ENCODE data around the gene LYRM4.
"Not testable (repeated sequence)": the region's sequence is repeated elsewhere in the genome, so short reads cannot be mapped to it uniquely, and the experiment has no call there.

LYRM4 gene

DNA sequence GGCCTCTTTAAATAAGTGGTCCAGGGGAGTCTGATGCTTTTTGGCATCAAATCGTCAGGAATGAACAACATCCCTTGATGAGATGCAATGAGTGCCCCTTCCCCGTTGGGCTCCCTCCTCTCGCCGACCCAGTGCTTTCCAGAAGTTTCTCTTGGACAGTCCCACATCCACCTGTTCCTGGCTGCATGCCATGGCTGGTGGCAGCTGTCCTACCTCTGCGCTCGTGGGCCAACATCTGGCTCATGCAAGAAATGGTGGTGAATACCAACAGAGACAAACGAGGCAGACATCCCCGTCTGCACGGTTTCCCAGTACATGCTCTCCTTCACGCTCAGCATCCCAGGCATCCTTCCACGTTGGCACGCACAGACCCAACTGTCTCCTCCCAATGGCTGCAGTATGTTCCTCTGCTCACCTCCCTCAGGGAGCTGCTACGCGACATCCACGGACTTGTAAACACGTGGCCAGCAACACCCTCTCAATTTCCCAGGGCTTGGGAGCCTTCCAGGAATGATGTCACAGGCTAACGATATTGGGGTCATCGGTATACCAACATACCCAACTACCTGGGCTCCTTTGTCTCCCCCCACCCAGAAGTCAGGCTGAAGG, 138.1 kb downstream of the LYRM4 start:
- TF ChIP-seq, protein P1, sequence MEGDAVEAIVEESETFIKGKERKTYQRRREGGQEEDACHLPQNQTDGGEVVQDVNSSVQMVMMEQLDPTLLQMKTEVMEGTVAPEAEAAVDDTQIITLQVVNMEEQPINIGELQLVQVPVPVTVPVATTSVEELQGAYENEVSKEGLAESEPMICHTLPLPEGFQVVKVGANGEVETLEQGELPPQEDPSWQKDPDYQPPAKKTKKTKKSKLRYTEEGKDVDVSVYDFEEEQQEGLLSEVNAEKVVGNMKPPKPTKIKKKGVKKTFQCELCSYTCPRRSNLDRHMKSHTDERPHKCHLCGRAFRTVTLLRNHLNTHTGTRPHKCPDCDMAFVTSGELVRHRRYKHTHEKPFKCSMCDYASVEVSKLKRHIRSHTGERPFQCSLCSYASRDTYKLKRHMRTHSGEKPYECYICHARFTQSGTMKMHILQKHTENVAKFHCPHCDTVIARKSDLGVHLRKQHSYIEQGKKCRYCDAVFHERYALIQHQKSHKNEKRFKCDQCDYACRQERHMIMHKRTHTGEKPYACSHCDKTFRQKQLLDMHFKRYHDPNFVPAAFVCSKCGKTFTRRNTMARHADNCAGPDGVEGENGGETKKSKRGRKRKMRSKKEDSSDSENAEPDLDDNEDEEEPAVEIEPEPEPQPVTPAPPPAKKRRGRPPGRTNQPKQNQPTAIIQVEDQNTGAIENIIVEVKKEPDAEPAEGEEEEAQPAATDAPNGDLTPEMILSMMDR (IDR thresholded peaks at IDR 0.05; ENCODE audit: poor library complexity, severe bottlenecking), result no peak
- Histone ChIP-seq H3K27ac (ENCODE audit: poor library complexity, severe bottlenecking) (no peak overlapping the region), H3K9me3 (ENCODE audit: severe bottlenecking) (no peaks in the 10 kb centered on the region), H3K27me3 (ENCODE audit: insufficient read depth, poor library complexity, severe bottlenecking) (no peaks in the 10 kb centered on the region), H3K36me3 (ENCODE audit: low read depth) (no peaks in the 10 kb centered on the region), H3K4me3 (ENCODE audit: severe bottlenecking) (no peak overlapping the region), H3K4me1 (ENCODE audit: insufficient read depth, poor library complexity, severe bottlenecking) (peaks cover 18% of the 10 kb centered on the region)
- no peak for DNase-seq (ENCODE audit: low spot score)
- ATAC-seq (ENCODE audit: low read depth), result no peak

DNA sequence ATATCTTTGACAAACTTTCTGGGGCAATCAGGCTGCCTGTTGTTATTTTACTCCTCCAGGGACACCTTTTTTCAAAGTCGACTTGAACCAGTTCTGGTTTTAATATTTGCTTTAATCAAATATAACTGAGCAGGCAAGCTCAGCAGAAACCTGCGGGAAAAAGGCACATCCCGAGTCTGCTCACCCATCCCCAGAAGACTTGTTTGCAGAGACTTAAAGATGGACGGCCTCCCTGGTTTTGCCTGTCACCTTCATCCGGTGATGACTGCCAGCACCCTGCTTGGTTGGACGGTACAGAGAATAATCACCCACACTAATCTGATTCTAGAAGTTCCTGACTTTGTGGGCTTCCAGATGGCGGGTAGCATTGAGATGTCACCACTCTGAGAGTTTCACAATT, 138.8 kb downstream of the LYRM4 start:
- no peak overlapping the region for H3K27ac ChIP-seq (ENCODE audit: poor library complexity, severe bottlenecking)
- no peak overlapping the region for H3K4me3 ChIP-seq (ENCODE audit: severe bottlenecking)
- TF ChIP-seq, protein P1 (IDR thresholded peaks at IDR 0.05; ENCODE audit: poor library complexity, severe bottlenecking), result no peak
- H3K27me3 ChIP-seq (ENCODE audit: insufficient read depth, poor library complexity, severe bottlenecking), result no peaks in the 10 kb centered on the region
- no peaks in the 10 kb centered on the region for H3K36me3 ChIP-seq (ENCODE audit: low read depth)
- ATAC-seq (ENCODE audit: low read depth) (no peak), DNase-seq (ENCODE audit: low spot score) (no peak)
- no peaks in the 10 kb centered on the region for H3K9me3 ChIP-seq (ENCODE audit: severe bottlenecking)
- peaks cover 18% of the 10 kb centered on the region for H3K4me1 ChIP-seq (ENCODE audit: insufficient read depth, poor library complexity, severe bottlenecking)

DNA sequence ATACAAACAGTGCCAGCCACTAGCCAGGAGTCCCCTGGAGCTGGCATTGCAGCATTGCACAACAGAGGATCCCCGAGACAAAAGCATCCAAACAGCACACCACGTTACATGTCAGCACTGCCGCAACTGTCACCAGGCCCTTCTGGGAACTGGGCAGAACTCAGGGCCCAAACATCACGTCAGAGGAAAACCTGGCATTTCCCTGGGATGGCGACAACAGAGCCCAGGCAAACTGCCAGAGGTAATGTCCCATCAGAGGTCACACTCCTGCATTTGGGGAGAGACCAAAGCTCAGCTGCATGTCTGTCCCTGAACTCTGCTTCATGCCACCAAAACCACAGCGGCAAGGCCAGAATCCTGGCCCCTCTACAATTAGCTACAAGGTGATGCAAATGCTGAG, 139.3 kb downstream of the LYRM4 start:
- Histone ChIP-seq H3K27me3 (ENCODE audit: insufficient read depth, poor library complexity, severe bottlenecking) (no peaks in the 10 kb centered on the region), H3K27ac (ENCODE audit: poor library complexity, severe bottlenecking) (no peak overlapping the region), H3K4me1 (ENCODE audit: insufficient read depth, poor library complexity, severe bottlenecking) (peaks cover 18% of the 10 kb centered on the region), H3K4me3 (ENCODE audit: severe bottlenecking) (no peak overlapping the region), H3K9me3 (ENCODE audit: severe bottlenecking) (no peaks in the 10 kb centered on the region), H3K36me3 (ENCODE audit: low read depth) (no peaks in the 10 kb centered on the region)
- ATAC-seq (ENCODE audit: low read depth) (no peak), DNase-seq (ENCODE audit: low spot score) (no peak)
- TF ChIP-seq, protein P1 (IDR thresholded peaks at IDR 0.05; ENCODE audit: poor library complexity, severe bottlenecking), result no peak

GRCh38 chr6:5120543-5120942, 140.2 kb downstream of the LYRM4 start:
- H3K4me3 ChIP-seq (ENCODE audit: severe bottlenecking), result not testable (repeated sequence)

DNA sequence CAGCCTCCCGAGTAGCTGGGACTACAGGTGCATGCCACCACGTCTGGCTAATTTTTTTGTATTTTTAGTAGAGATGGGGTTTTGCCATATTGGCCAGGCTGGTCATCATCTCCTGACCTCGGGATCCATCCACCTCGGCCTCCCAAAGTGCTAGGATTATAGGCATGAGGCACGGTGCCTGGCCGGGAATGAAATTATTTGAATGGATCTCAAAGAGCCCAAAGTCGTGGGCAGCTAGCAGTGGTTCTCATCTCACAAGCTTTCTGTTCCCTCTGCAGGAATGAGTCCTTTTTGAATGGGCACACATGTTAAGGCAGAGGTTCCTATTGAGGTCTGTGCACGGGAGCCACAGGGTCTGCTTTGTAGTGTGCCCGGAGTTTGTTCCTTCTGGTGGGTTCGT, 140.7 kb downstream of the LYRM4 start:
- Histone ChIP-seq H3K9me3 (ENCODE audit: severe bottlenecking) (no peaks in the 10 kb centered on the region), H3K27ac (ENCODE audit: poor library complexity, severe bottlenecking) (no peak overlapping the region), H3K4me3 (ENCODE audit: severe bottlenecking) (no peak overlapping the region), H3K4me1 (ENCODE audit: insufficient read depth, poor library complexity, severe bottlenecking) (peaks cover 4% of the 10 kb centered on the region), H3K27me3 (ENCODE audit: insufficient read depth, poor library complexity, severe bottlenecking) (no peaks in the 10 kb centered on the region), H3K36me3 (ENCODE audit: low read depth) (no peaks in the 10 kb centered on the region)
- TF ChIP-seq, protein P1 (IDR thresholded peaks at IDR 0.05; ENCODE audit: poor library complexity, severe bottlenecking), result no peak
- no peak for ATAC-seq (ENCODE audit: low read depth)
- no peak for DNase-seq (ENCODE audit: low spot score)

More at GRCh38 chr6:5120543-5120942, 140.2 kb downstream of the LYRM4 start:
- H3K27me3 ChIP-seq (ENCODE audit: insufficient read depth, poor library complexity, severe bottlenecking); DNase-seq (ENCODE audit: low spot score); H3K36me3 ChIP-seq (ENCODE audit: low read depth); H3K4me1 ChIP-seq (ENCODE audit: insufficient read depth, poor library complexity, severe bottlenecking); ATAC-seq (ENCODE audit: low read depth); H3K9me3 ChIP-seq (ENCODE audit: severe bottlenecking); H3K27ac ChIP-seq (ENCODE audit: poor library complexity, severe bottlenecking): not testable (repeated sequence)

All from RWPE2 (cell line).